HepG2 (cell line): ENCODE results near the gene KIF24.

Experiments used
- CREB1 ChIP-seq, 2 experiments: fragments of 450-650 bp in 1 of 2; IDR thresholded peaks; 2 replicates each; pipeline ENCODE4 v1.6.1; 2016 to 2017; ENCODE audit warnings: control low read depth in 1 of 2, mild to moderate bottlenecking in 1 of 2, missing compliant biosample characterization in 1 of 2, missing genetic modification characterization in 1 of 2
- EP300 ChIP-seq, 3 experiments: sonication (generic) in 1 of 3; formaldehyde crosslinking in 1 of 3; IDR thresholded peaks; 2 replicates each; pipeline versions ENCODE4 v1.5.1 to v1.6.1; 2011 to 2020; ENCODE audit warnings: low read depth in 2 of 3, low read length in 2 of 3, borderline replicate concordance in 1 of 3, improper control_type of control experiment in 1 of 3, mild to moderate bottlenecking in 1 of 3, missing genetic modification reagents in 1 of 3, moderate library complexity in 1 of 3
- NFRKB ChIP-seq: fragments of 450-650 bp; IDR thresholded peaks from 2 replicates; pipeline ENCODE4 v1.6.1; 2017
- POLR2A ChIP-seq, 2 experiments: IDR thresholded peaks; 2 replicates each; pipeline ENCODE4 v1.6.1; 2011; ENCODE audit warnings: low read depth in 2 of 2, low read length in 2 of 2, mild to moderate bottlenecking in 1 of 2, moderate library complexity in 1 of 2; ENCODE audit not compliant: insufficient read depth in 1 of 2
- ZBTB7A ChIP-seq: sonication (generic); formaldehyde crosslinking; IDR thresholded peaks from 2 replicates; pipeline ENCODE4 v1.8.0; 2022; ENCODE audit warnings: mild to moderate bottlenecking, missing genetic modification reagents
- ZNF564 ChIP-seq: sonication (generic); formaldehyde crosslinking; IDR thresholded peaks from 2 replicates; pipeline ENCODE4 v1.8.1; 2023; ENCODE audit warnings: mild to moderate bottlenecking, missing genetic modification reagents
- ZNF747 ChIP-seq: sonication (generic); formaldehyde crosslinking; IDR thresholded peaks from 2 replicates; pipeline ENCODE4 v1.8.1; 2023; ENCODE audit warnings: missing genetic modification reagents, mild to moderate bottlenecking, borderline replicate concordance
- ZNF75D ChIP-seq: sonication (generic); formaldehyde crosslinking; IDR thresholded peaks from 2 replicates; pipeline ENCODE4 v1.8.1; 2023; ENCODE audit warnings: missing genetic modification reagents, mild to moderate bottlenecking, borderline replicate concordance
- TF ChIP-seq, protein P1 (sequence below): sonication (generic); formaldehyde crosslinking; IDR thresholded peaks from 2 replicates; pipeline ENCODE4 v1.9.0; 2021; ENCODE audit warnings: missing genetic modification reagents, borderline replicate concordance
- TF ChIP-seq, protein P2 (sequence below): sonication (generic); formaldehyde crosslinking; IDR thresholded peaks from 2 replicates; pipeline ENCODE4 v1.9.0; 2021; ENCODE audit warnings: missing genetic modification reagents, mild to moderate bottlenecking, borderline replicate concordance
- TF ChIP-seq, protein P3 (sequence below): sonication (generic); formaldehyde crosslinking; IDR thresholded peaks from 2 replicates; pipeline ENCODE4 v1.5.0; 2020; ENCODE audit warnings: mild to moderate bottlenecking, missing genetic modification reagents, moderate library complexity

DNA sequence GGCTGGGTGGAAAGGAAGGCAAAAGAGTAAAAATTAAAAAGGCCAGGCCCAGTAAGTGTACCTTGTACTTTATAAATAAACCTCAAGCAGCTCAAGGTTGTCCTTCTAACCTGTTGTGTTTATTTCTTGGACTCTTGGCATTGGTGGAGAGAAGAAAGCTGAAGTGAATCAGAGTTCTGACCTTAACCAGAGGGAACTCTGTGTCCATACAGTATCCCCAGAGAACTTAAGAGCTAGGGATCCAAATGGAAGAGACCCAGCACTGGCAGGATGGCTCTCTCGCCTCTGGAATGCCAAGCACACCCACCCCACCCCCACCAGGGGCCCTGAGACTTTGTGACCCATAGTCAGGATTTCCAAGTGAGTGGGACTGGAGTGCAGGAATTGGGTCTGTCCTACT, 14.5 kb upstream of the KIF24 start:
- TF ChIP-seq, protein P1, sequence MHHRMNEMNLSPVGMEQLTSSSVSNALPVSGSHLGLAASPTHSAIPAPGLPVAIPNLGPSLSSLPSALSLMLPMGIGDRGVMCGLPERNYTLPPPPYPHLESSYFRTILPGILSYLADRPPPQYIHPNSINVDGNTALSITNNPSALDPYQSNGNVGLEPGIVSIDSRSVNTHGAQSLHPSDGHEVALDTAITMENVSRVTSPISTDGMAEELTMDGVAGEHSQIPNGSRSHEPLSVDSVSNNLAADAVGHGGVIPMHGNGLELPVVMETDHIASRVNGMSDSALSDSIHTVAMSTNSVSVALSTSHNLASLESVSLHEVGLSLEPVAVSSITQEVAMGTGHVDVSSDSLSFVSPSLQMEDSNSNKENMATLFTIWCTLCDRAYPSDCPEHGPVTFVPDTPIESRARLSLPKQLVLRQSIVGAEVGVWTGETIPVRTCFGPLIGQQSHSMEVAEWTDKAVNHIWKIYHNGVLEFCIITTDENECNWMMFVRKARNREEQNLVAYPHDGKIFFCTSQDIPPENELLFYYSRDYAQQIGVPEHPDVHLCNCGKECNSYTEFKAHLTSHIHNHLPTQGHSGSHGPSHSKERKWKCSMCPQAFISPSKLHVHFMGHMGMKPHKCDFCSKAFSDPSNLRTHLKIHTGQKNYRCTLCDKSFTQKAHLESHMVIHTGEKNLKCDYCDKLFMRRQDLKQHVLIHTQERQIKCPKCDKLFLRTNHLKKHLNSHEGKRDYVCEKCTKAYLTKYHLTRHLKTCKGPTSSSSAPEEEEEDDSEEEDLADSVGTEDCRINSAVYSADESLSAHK (CRISPR knock-in tag) = no peak
- no peak for TF ChIP-seq NFRKB
- TF ChIP-seq, protein P2, sequence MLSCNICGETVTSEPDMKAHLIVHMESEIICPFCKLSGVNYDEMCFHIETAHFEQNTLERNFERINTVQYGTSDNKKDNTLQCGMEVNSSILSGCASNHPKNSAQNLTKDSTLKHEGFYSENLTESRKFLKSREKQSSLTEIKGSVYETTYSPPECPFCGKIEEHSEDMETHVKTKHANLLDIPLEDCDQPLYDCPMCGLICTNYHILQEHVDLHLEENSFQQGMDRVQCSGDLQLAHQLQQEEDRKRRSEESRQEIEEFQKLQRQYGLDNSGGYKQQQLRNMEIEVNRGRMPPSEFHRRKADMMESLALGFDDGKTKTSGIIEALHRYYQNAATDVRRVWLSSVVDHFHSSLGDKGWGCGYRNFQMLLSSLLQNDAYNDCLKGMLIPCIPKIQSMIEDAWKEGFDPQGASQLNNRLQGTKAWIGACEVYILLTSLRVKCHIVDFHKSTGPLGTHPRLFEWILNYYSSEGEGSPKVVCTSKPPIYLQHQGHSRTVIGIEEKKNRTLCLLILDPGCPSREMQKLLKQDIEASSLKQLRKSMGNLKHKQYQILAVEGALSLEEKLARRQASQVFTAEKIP (CRISPR knock-in tag) = no peak
- no peak for TF ChIP-seq EP300 (IDR thresholded peaks at IDR 0.05; ENCODE audit: low read depth in 2 of 2, low read length in 2 of 2)
- TF ChIP-seq EP300 (CRISPR knock-in tag; IDR thresholded peaks at IDR 0.05; ENCODE audit: borderline replicate concordance) = no peak
- TF ChIP-seq, protein P3, sequence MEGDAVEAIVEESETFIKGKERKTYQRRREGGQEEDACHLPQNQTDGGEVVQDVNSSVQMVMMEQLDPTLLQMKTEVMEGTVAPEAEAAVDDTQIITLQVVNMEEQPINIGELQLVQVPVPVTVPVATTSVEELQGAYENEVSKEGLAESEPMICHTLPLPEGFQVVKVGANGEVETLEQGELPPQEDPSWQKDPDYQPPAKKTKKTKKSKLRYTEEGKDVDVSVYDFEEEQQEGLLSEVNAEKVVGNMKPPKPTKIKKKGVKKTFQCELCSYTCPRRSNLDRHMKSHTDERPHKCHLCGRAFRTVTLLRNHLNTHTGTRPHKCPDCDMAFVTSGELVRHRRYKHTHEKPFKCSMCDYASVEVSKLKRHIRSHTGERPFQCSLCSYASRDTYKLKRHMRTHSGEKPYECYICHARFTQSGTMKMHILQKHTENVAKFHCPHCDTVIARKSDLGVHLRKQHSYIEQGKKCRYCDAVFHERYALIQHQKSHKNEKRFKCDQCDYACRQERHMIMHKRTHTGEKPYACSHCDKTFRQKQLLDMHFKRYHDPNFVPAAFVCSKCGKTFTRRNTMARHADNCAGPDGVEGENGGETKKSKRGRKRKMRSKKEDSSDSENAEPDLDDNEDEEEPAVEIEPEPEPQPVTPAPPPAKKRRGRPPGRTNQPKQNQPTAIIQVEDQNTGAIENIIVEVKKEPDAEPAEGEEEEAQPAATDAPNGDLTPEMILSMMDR (CRISPR knock-in tag) = no peak
- no peak for TF ChIP-seq ZBTB7A (CRISPR knock-in tag)
- TF ChIP-seq ZNF75D (CRISPR knock-in tag) = no peak
- TF ChIP-seq ZNF747 (CRISPR knock-in tag) = no peak
- no peak for TF ChIP-seq POLR2A (IDR thresholded peaks at IDR 0.05; ENCODE audit: insufficient read depth in 1 of 2, low read depth in 2 of 2, low read length in 2 of 2)
- TF ChIP-seq ZNF564 (CRISPR knock-in tag) = no peak
- no peak for TF ChIP-seq CREB1 (IDR thresholded peaks at IDR 0.05)
- no peak for TF ChIP-seq CREB1 (CRISPR knock-in tag; IDR thresholded peaks at IDR 0.05)
